Measurements from ENCODE around the gene CENPF.
"Not testable (repeated sequence)": the region's sequence is repeated elsewhere in the genome, so short reads cannot be mapped to it uniquely, and the experiment has no call there.

The CENPF gene

GRCh38 chr1:214609692-214610091 lies 6.7 kb downstream of the CENPF start:
- H3K27me3 ChIP-seq (ENCODE audit: control insufficient read depth, low read length): no peaks in the 10 kb centered on the region
- peaks cover 12% of the 10 kb centered on the region for H3K4me1 ChIP-seq (ENCODE audit: control insufficient read depth, low read length)
- H3K4me2 ChIP-seq (ENCODE audit: low read length): no peak overlapping the region
- peaks cover 3% of the 10 kb centered on the region; the same call in 1 of the 2 replicates for H3K9me3 ChIP-seq (ENCODE audit: control insufficient read depth, insufficient read depth, low read length)
- TF ChIP-seq, protein P1, sequence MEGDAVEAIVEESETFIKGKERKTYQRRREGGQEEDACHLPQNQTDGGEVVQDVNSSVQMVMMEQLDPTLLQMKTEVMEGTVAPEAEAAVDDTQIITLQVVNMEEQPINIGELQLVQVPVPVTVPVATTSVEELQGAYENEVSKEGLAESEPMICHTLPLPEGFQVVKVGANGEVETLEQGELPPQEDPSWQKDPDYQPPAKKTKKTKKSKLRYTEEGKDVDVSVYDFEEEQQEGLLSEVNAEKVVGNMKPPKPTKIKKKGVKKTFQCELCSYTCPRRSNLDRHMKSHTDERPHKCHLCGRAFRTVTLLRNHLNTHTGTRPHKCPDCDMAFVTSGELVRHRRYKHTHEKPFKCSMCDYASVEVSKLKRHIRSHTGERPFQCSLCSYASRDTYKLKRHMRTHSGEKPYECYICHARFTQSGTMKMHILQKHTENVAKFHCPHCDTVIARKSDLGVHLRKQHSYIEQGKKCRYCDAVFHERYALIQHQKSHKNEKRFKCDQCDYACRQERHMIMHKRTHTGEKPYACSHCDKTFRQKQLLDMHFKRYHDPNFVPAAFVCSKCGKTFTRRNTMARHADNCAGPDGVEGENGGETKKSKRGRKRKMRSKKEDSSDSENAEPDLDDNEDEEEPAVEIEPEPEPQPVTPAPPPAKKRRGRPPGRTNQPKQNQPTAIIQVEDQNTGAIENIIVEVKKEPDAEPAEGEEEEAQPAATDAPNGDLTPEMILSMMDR (IDR thresholded peaks at IDR 0.05; ENCODE audit: low read depth, low read length, poor library complexity, severe bottlenecking): no peak
- no peak for TF ChIP-seq EZH2phosphoT487 (IDR thresholded peaks at IDR 0.05; ENCODE audit: borderline replicate concordance, low read length)
- no peak overlapping the region for H3K4me3 ChIP-seq (ENCODE audit: low read length)
- H3K36me3 ChIP-seq (ENCODE audit: control insufficient read depth, low read length): peaks cover 77% of the 10 kb centered on the region
- no peak overlapping the region for H3K27ac ChIP-seq (ENCODE audit: low read depth, low read length)
- H4K20me1 ChIP-seq (ENCODE audit: control insufficient read depth, insufficient read depth, low read depth, low read length): no peaks in the 10 kb centered on the region
- no peaks in the 10 kb centered on the region for H3F3A ChIP-seq (ENCODE audit: control insufficient read depth, insufficient read depth)
- H3K9me2 ChIP-seq (replicated peaks; ENCODE audit: control insufficient read depth, low read length): no peaks in the 10 kb centered on the region
- peaks cover 99% of the 10 kb centered on the region for H3K79me2 ChIP-seq (ENCODE audit: control insufficient read depth, low read length)

GRCh38 chr1:214610136-214610535 lies 7.1 kb downstream of the CENPF start:
- H3F3A ChIP-seq (ENCODE audit: control insufficient read depth, insufficient read depth); H3K27me3 ChIP-seq (ENCODE audit: control insufficient read depth, low read length); H3K4me2 ChIP-seq (ENCODE audit: low read length); H3K4me3 ChIP-seq (ENCODE audit: low read length); H3K27ac ChIP-seq (ENCODE audit: low read depth, low read length); H3K9me2 ChIP-seq (replicated peaks; ENCODE audit: control insufficient read depth, low read length); H3K9me3 ChIP-seq (ENCODE audit: control insufficient read depth, insufficient read depth, low read length); H3K4me1 ChIP-seq (ENCODE audit: control insufficient read depth, low read length); H4K20me1 ChIP-seq (ENCODE audit: control insufficient read depth, insufficient read depth, low read depth, low read length): not testable (repeated sequence)
- Histone ChIP-seq H3K79me2 (ENCODE audit: control insufficient read depth, low read length) (peaks cover 99% of the 10 kb centered on the region), H3K36me3 (ENCODE audit: control insufficient read depth, low read length) (peaks cover 77% of the 10 kb centered on the region)

GRCh38 chr1:214615109-214615508 lies 12.1 kb downstream of the CENPF start:
- Histone ChIP-seq H3K27me3 (ENCODE audit: control insufficient read depth, low read length) (no peaks in the 10 kb centered on the region), H3K4me3 (ENCODE audit: low read length) (no peak overlapping the region), H3K36me3 (ENCODE audit: control insufficient read depth, low read length) (peaks cover 81% of the 10 kb centered on the region), H4K20me1 (ENCODE audit: control insufficient read depth, insufficient read depth, low read depth, low read length) (no peaks in the 10 kb centered on the region), H3K9me2 (replicated peaks; ENCODE audit: control insufficient read depth, low read length) (no peaks in the 10 kb centered on the region), H3K4me2 (ENCODE audit: low read length) (no peak overlapping the region), H3K4me1 (ENCODE audit: control insufficient read depth, low read length) (peaks cover under 1% of the 10 kb centered on the region), H3F3A (ENCODE audit: control insufficient read depth, insufficient read depth) (no peaks in the 10 kb centered on the region), H3K27ac (ENCODE audit: low read depth, low read length) (no peak overlapping the region), H3K9me3 (ENCODE audit: control insufficient read depth, insufficient read depth, low read length) (no peaks in the 10 kb centered on the region), H3K79me2 (ENCODE audit: control insufficient read depth, low read length) (peaks cover 60% of the 10 kb centered on the region)
- TF ChIP-seq EZH2phosphoT487 (IDR thresholded peaks at IDR 0.05; ENCODE audit: borderline replicate concordance, low read length): no peak

DNA sequence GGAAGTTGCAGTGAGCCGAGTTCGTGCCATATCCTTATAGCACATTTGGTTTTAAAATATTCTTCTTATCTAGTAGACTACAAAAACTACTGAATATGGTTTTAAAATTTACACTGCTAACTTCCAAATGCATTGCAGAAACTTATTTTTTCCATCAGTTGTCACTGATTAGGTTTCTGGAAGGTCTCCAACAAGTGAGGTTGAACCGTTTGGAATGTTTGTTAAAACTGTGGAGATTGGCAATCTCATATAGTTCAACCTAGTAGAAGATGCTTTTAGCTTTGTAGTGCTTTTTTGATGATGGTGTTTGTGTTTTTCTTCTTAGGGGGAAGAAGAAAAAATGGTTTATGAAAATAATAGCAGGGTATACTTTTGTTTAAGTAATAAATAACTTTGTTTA lies 12.9 kb downstream of the CENPF start:
- no peaks in the 10 kb centered on the region for H3F3A ChIP-seq (ENCODE audit: control insufficient read depth, insufficient read depth)
- peaks cover 83% of the 10 kb centered on the region for H3K36me3 ChIP-seq (ENCODE audit: control insufficient read depth, low read length)
- H3K9me3 ChIP-seq (ENCODE audit: control insufficient read depth, insufficient read depth, low read length): no peaks in the 10 kb centered on the region
- no peaks in the 10 kb centered on the region for H3K9me2 ChIP-seq (replicated peaks; ENCODE audit: control insufficient read depth, low read length)
- no peak for TF ChIP-seq EZH2phosphoT487 (IDR thresholded peaks at IDR 0.05; ENCODE audit: borderline replicate concordance, low read length)
- TF ChIP-seq, protein P1 (IDR thresholded peaks at IDR 0.05; ENCODE audit: low read depth, low read length, poor library complexity, severe bottlenecking): no peak
- H3K27me3 ChIP-seq (ENCODE audit: control insufficient read depth, low read length): no peaks in the 10 kb centered on the region
- H3K4me1 ChIP-seq (ENCODE audit: control insufficient read depth, low read length): no peaks in the 10 kb centered on the region
- no peaks in the 10 kb centered on the region for H4K20me1 ChIP-seq (ENCODE audit: control insufficient read depth, insufficient read depth, low read depth, low read length)
- no peak overlapping the region for H3K27ac ChIP-seq (ENCODE audit: low read depth, low read length)
- H3K79me2 ChIP-seq (ENCODE audit: control insufficient read depth, low read length): peaks cover 52% of the 10 kb centered on the region
- H3K4me3 ChIP-seq (ENCODE audit: low read length): no peak overlapping the region
- no peak overlapping the region for H3K4me2 ChIP-seq (ENCODE audit: low read length)
